HG02678 (cell line): Measurements from ENCODE around the gene DYNLT1.
"Not testable (repeated sequence)": the region's sequence is repeated elsewhere in the genome, so short reads cannot be mapped to it uniquely, and the experiment has no call there.

Experiments used
- ATAC-seq: cut with Tn5 transposase; IDR thresholded peaks from one replicate; pipeline ENCODE4 v1.9.1; 2021; ENCODE audit warnings: mild to moderate bottlenecking, moderate library complexity; ENCODE audit not compliant: unreplicated experiment

Gene DYNLT1

DNA sequence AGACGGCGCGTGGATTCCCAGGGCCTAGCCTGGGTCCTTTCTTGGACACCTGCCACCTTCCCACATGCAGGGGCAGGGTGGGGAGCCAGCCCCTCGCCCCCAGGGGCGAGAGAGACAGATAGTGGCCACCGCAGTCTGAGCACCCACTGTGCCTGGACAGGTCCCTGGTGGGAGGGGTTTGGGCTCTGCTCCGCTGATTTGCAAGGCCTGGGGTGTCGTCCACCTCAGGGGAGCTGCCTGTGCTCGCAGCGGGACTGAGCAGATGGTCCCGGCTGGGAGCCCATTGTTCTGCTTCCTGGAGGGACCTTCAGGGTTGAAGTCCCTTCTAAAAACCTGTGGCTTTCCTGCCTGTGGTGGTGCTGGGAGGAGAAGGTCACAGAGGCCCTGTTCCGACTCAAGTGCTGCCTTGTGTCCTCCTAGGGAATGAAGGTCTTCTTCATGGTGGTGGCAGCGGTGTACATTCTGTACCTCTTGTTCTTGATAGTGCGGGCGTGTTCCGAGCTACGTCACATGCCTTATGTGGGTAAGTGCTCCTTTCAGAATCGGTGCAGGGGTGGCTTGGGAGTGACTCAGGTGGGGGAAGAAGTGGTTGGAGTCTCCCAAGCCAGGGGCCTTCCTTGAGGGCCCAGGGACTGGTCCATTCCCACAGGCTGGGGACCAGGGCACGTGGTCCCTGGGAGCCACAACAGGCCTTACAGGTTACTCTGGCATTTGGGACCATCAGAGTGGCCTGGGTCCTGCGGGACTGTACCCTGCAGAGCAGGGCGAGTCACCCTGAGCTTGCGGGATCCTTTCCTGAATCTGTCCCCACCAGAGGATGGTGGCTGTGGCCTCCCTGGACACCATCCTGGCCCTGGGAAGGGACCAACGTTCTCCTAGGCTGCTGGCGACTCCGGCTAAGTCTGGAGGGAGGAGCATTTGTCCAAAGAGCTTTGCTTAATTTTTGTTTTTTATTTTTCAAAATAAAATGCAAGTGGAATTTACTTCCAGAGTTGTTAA is 19.6 kb downstream of the DYNLT1 start:
- no peak for ATAC-seq

DNA sequence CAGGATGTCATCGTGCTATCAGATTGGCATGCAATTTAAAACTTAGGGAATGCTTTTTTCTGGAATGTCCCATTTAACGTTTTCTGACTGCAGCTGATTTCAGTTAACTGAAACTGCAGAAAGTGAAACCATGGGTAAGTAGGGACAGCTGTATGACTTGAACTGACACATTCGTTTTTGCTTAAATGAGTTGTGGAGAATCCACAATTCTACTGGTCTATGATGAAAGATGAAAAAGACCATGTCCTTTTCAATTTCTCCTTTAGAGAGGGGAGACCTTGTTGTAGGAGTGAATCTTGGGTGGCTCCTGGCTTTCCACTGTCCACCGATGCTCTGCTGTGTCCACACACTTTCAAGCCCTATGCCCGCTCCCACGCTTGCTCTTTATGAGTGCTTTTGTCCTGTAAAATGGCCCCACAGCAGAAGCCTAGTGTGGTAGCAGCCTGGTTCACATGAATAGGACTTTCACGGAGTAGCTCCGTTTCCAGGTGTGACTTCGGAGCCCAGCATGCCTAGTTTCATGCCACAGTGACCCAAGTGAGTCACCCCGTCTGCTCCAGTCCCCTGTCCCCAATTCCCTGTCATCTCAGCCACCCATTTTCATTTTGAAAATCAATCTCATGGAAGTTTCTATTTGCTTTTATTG is 21.9 kb downstream of the DYNLT1 start:
- ATAC-seq, result no peak

DNA sequence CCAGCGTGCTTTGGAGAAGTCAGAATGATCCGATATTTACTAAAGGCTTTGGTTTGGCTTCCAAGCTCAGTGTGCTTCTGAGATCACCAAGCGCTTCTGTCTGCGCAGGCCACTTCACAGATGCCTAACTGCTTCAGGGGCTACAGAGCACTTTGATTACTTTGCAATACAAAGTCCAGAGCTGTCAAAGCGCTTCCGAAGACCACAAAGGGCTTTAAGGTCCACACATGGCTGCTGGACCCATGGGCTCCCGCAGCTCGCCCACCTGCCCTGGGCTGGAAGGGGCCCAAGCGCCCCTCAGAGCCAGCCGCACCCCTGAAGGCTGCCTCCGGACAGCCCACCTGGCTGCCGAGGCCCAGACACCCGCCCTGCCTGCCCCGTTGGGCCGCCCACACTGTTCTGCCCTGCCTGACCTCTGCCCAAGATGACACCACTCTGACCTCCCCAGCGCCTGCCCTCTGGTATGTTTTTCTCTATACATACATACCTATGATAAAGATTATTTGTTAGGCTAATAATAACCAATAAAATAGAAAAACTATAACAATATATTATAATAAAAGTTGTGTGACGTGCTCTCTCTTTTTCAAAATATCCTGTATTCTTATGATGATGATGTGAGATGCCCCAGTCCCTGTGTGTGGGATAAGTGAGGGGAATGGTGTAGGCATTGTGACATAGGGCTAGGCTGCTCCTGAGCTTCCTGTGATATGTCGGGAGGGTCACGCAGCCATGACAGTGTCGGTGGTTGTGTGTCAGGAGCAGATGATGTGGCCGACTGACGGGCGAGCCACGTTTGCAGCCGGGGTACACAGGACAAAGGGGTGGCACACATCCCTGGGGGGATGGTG is 22.6 kb downstream of the DYNLT1 start:
- ATAC-seq, result no peak

DNA sequence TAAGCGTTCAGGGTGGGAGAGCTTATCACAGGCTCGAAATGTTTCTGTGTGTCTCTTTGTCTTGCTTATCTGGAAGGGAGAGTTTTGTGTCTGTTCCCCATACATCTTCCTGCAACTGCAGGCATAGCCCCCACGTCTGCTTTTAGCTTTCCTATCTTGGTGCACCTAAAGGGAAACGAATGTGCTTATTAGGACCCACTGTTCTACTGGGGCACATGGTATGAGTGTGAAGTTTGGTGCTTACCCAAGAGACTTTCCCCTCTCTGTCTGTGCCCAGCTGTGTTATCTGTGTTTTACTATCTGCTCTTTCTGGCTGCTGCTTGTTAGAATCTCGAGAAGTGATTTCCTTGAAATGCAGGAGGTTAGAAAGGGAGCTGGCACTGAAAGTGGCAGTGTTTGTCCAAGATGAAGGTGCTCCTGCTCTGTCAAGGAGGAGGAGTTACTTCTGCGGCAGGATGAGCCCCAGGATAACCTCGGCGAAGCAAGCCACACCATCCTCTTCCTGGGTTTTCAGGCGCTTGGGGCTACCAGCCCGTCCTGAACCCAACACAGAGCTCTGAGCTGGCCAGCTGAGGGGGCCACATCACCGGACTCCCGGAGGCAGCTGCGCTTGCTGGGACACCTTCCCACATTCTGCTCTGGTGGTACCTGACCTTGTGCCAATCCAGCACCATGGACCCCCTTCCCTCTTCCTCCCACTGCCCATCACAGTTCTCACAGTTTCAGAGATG is 23.4 kb downstream of the DYNLT1 start:
- no peak for ATAC-seq

DNA sequence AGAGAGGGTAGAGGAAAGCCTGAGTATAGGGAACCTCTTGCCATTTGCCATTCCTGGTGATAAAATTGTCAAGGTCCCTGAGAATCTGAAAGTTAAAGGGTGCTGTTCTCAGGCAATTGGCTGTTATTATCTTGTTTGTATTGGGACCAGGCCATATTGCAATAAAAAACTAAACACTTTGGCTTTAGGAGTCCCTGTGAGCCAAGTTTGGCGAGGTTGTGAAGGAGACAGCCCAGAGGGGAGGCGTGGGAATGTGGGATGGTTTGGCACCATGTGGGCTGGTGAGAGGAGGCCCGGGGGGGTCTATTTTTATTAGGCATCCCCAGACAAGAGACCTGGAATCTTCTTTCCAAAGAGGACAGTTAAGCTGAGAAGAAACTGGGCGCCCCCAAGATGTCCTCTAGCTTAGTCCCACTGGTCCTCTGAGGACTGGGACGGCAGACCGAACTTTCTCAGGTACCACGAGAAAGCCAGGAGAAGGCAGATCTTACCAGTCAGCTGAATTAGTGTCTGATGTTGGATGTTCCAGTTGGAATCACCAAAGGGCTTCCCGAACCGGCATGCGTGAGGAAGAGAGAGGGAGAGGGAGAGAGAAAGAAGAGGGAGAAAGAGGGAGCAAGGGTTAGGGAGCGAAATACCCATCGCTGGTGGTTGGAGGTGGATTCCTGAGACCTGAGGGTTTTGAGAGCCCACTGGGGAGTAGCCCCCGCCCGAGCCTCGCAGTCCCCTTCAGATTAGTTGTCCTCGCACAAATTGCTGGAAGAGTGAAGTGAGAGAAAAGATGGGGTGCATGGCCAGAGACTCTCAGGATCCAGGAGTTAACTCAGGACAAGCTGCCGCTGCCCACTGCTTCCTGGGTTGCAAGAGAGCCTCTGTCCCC is 24.4 kb downstream of the DYNLT1 start:
- ATAC-seq, result no peak

DNA sequence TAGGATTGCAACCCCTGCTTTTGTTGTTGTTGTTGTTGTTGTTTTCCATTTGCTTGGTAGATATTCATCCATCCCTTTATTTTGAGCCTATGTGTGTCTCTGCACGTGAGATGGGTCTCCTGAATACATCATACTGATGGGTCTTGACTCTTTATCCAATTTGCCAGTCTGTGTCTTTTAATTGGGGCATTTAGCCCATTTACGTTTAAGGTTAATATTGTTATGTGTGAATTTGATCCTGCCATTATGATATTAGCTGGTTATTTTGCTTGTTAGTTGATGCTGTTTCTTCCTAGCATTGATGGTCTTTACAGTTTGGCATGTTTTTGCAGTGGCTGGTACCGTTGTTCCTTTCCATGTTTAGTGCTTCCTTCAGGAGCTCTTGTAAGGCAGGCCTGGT is 26.3 kb downstream of the DYNLT1 start:
- not testable (repeated sequence) for ATAC-seq

DNA sequence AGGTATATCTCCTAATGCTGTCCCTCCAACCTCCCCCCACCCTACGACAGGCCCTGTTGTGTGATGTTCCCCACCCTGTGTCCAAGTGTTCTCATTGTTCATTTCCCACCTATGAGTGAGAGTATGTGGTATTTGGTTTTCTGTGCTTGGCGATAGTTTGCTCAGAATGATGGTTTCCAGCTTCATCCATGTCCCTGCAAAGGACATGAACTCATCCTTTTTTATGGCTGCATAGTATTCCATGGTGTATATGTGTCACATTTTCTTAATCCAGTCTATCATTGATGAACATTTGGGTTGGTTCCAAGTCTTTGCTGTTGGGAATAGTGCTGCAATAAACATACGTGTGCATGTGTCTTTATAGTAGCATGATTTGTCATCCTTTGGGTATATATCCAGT is 29.9 kb downstream of the DYNLT1 start:
- not testable (repeated sequence) for ATAC-seq

DNA sequence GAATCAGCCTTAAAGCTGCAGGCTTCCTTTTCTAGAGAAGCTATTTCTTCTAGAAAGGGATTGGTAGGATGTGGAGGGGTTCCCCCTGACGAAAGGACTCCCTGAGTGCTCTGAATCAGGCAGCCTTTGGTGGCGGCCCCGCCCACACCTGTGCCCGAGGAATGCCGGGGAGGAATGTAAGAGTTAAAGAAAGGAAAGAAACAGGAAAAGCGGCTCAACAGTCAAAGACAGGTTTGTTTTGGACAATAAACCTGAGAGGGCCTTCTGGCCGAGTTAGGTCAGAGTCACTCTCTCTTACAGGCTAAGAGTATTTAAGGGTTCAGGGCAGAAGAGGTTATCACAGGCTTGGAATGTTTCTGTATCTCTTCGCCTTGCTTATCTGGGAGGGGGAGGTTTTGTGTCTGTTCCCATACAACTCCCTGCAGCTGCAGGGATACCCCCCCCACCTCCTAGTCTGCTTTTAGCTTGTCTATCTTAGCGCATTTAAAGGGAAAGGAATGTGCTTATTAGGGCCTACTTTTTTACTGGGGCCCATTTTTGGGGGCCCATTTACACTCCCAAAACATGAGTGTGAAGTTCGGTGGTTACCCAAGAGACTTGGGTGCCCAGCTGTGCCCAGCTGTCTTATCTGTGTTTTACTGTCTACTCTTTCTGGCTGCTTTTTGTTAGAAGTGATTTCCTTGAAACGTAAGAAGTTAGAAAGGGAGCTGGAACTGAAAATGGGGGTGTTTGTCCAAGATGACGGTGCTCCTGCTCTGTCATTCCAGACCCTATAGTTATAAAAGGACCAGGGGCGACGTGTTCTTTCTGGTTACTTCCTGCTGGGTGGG is 32.8 kb downstream of the DYNLT1 start:
- no peak for ATAC-seq

DNA sequence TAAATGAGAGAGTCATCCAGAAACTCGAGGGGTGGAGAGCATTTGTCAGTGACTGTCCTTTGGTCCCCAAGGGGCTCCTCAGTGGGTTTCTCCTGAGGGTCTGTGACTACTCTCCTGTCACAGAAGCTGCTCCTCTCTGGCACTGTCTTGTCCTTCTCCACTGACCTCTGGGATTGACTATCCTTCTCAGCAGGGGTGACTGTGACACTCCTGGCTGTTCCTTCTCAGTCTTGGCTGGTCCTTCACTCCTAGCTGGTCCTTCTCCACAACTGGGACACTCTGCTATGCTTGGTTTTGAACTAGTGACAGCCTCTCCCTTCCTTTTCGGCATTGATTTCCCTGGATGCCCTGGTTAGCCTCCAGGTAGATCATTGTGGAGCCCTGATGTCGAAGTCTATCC is 33.5 kb downstream of the DYNLT1 start:
- no peak for ATAC-seq

DNA sequence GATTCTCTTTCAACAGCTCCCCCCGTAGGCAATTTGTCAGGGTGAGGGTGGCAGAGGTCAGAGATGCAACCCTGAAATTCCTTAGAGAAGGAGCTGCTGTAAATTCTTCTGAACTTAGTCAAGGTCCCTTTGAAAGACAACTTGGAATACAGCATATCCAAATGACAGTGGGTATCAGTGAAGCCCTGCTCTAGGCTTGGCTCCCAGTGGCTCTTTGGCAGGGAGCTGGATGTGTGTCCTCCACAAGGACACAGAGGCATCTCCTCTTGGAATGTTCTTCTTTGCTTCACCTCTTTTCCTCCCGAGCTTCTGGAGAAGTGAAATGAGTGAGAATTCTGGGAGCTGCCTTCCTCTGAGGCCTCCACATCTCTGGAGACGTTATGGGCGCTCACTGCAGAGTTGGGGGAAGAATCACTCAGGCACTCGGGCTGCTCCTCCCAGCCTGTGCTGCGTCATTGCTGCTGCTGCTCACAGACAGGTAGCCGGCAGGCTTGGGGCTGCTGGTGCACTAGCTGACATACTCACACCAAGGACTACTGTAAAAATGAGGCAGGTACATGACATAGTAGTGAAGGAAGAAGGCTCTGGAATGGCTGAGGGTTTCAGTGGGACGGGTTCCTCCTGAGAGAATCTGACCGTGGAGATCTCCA is 34.1 kb downstream of the DYNLT1 start:
- no peak for ATAC-seq

DNA sequence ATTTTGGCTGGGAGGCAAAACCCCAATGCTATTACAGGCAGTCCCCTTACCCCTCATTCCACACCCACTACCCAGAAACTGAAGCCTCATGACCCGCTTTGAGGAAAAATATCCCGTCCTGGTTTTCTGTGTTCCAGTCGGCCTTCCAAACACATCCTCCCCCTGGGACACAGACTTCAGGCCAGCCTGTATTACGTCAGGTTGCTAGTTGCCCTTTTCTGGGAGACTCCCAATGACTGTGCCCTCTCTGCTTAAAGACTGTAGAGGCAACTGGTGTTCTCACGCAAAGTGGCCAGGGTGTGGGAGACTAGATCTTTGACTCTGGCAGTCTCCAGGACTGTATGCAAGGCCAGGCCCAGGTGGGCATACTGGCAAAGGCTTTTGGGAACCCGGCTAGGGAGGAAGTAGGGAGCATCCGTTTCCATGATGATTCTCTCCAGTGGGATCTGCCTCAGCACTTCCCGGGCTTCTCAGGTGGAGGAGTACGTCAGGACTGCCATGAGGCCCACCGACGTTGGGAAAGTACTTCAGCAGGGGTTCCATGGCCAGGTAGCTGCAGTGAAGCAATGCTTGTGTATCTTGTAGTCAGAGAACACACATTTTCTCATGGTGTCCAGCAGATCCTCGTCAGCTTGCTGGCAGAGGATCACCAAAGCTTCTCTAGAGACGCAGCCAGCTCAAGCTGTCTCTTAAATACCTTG is 34.9 kb downstream of the DYNLT1 start:
- ATAC-seq, result no peak

DNA sequence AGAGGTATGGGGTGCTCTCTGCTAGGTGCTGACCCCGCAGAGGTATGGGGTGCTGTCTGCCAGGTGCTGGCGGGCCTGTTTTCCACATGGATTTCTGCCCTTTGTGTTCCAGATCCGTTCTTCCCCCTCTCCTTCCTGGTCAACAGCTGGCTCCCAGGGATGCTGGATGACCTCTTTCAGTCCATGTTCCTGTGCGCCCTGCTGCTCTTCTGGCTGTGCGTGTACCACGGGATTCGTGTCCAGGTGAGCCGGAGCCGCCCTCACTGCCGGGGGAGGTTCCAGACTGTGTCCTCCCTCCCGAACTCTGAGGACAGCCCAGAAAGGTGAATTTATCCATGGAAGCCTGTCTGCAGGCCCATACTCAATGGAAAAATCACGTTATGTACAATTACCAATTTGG is 36.3 kb downstream of the DYNLT1 start:
- ATAC-seq, result no peak

DNA sequence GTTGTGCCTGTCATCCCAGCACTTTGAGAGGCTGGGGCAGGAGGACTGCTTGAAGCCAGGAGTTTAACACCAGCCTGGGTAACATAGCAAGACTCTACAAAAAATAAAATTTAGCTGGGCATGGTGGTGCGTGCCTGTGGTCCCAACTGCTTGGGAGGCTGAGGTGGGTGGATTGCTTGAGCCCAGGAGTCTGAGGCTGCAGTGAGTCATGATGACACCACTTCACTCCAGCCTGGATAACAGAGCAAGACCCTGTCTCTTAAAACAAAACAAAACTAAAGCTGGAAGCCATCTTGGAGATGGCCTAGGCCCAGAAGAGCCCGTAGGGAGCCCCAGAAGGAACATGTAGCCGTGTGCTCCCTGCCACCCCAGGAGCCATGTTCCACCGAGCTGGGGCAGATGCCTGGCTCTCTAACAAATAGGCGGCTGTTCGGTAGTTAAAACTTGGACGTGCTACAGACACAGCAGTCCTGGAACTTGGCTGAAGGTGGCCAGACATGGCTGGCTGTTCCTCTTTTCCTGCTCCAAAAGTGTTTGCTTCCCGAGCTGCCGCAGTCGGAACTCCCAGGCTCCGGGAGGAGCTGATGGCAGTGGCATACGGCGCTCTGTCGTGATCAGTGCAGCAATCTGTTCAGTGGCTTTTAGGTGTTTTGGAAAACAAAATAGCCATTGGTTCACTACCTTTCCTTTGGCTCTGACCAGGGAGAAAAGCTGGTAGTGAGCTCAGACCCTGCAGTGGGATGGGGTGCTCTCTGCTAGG is 37.0 kb downstream of the DYNLT1 start:
- ATAC-seq, result no peak

DNA sequence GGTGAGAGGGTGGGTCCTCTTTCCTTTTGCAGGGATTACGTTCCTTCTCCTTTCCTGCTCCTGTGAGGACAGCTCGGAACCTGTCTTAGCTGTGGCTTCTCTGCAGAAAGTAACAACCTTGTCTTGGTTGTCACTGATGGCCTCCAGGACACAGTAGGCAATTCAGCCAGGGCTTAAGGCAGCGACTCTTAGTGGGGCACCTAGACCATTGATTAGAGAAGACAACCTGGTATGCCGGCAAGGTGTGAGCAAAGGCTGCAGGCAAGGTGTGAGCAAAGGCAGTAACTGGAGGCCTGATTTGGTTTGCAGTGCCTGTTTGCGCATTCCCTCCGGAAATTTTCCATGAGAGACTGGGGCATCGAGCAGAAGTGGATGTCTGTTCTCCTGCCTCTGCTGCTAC is 37.6 kb downstream of the DYNLT1 start:
- ATAC-seq, result no peak

DNA sequence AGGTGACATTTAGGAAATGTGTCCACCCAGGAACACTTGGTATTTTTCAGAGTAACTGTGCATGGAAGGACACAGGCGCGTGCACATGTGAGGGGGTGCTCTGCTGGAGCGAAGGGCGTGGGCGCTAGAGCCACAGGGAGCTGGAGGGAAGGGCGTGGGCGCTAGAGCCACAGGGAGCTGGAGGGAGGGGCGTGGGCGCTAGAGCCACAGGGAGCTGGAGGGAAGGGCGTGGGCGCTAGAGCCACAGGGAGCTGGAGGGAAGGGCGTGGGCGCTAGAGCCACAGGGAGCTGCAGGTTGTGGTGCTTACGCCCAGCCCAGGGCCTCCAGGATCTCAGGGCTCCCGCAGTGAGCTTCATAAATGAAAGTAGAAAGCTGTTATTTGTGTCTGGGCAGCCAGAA is 38.5 kb downstream of the DYNLT1 start:
- ATAC-seq, result not testable (repeated sequence)

DNA sequence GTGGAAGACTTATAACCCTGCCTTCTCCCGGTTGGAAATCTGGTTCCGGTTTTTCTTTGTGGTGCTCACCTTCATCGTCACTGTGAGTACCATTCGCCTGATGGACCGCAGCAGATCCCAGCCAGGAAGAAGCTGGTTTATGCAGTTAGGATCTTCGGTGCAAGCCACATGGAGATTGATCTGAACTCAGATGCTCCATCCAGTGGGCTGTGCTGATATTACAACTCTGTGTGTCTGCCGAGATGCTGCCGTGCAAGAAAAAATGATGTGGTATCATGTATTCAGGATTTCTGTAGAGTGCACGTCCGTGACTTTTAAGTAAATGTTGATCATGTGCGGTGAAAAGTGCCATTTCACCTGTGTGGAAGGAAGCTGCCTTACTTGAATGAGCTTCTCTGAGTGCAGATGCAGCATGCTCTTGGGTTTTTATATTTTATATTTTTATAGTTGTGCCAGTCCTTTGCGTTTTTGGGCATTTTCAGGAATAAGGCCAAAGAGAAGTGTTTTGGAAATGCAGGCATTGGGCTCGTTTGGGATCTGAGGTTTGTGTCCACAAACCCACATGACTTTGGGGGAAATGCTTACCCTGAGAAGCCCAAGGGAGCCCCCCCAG is 39.2 kb downstream of the DYNLT1 start:
- ATAC-seq, result no peak

DNA sequence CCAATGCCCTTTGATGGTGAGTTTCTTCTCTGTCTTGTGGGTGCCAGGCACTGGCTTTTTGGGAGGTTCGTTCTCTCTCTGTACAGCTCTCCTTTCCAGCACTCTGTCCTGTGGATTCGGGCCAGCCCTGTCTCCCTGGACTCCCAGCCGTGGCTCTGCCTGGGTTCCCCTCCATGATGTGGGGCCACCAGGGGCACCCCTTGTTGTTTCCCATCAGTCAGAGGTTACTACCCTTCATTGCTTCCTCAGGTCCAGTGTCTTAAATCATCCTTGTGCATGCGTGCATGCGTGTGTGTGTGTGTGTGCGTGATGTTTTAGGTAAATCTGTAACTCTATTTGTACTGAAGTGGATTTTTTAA is 40.5 kb downstream of the DYNLT1 start:
- ATAC-seq, result no peak
